ENCODE measurements around the gene PXN.

DNA sequence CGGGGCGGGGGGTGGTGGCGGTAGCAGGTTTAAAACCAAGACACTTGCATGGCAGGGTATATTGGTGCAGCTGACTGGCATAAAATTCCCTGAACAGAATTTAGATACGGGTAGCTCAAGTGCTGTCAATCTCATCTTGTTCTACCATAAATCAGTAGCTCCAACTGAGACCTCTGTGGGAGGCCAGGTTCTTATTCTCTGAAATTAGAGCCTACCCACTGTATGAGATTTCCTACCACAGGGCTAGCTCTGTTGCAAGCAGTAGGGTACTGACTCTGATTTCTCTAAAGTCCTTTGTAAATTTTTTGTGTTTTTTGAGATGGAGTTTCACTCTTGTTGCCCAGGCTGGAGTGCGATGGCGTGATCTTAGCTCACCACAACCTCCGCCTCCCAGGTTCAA is 61.4 kb downstream of the PXN start:
- TF ChIP-seq, protein P1, sequence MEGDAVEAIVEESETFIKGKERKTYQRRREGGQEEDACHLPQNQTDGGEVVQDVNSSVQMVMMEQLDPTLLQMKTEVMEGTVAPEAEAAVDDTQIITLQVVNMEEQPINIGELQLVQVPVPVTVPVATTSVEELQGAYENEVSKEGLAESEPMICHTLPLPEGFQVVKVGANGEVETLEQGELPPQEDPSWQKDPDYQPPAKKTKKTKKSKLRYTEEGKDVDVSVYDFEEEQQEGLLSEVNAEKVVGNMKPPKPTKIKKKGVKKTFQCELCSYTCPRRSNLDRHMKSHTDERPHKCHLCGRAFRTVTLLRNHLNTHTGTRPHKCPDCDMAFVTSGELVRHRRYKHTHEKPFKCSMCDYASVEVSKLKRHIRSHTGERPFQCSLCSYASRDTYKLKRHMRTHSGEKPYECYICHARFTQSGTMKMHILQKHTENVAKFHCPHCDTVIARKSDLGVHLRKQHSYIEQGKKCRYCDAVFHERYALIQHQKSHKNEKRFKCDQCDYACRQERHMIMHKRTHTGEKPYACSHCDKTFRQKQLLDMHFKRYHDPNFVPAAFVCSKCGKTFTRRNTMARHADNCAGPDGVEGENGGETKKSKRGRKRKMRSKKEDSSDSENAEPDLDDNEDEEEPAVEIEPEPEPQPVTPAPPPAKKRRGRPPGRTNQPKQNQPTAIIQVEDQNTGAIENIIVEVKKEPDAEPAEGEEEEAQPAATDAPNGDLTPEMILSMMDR (IDR thresholded peaks at IDR 0.05): no peak
- TF ChIP-seq POLR2AphosphoS5 (IDR thresholded peaks at IDR 0.05): no peak

Data from stomach (tissue), 4 donors.